Measurements from ENCODE around the gene SYS1. TPM values are rescaled to one million over a fixed set of nuclear protein-coding genes. Genes with fewer than 3 reads are reported as not detected.

Gene SYS1
- total RNA-seq, 1 donor: 31.8 TPM

DNA sequence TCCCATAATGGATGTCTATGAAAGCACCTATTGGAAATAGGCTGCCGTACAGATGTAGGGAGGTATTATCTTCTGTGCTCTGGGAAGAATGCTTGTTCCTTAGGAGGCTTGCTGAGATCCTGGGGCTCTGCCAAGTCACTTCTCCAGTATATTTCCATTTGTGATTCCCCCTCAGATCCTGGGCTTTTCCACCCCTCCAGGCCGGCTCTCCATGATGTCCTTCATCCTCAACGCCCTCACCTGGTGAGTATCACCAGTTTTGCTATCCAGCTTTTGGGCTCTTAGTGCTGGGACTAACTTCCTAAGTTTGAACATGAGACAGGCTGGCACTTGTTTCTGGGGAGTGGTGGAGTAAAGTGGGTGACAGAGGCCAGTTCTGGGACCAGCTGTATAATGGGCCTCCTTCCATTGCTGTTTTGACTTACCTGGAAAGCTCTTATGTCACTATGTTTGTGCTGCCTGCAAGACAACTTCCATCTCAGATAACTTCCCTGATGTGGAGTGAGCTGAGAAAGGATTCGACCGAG is 2.6 kb downstream of the SYS1 start:
- TF ChIP-seq, protein P1, sequence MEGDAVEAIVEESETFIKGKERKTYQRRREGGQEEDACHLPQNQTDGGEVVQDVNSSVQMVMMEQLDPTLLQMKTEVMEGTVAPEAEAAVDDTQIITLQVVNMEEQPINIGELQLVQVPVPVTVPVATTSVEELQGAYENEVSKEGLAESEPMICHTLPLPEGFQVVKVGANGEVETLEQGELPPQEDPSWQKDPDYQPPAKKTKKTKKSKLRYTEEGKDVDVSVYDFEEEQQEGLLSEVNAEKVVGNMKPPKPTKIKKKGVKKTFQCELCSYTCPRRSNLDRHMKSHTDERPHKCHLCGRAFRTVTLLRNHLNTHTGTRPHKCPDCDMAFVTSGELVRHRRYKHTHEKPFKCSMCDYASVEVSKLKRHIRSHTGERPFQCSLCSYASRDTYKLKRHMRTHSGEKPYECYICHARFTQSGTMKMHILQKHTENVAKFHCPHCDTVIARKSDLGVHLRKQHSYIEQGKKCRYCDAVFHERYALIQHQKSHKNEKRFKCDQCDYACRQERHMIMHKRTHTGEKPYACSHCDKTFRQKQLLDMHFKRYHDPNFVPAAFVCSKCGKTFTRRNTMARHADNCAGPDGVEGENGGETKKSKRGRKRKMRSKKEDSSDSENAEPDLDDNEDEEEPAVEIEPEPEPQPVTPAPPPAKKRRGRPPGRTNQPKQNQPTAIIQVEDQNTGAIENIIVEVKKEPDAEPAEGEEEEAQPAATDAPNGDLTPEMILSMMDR (IDR thresholded peaks at IDR 0.05; ENCODE audit: extremely low read depth, low read depth, low read length): no peak
- H3K9me3 ChIP-seq (ENCODE audit: low read depth, low read length): no peaks in the 10 kb centered on the region
- no peak overlapping the region for H2AFZ ChIP-seq (ENCODE audit: low read length)
- peaks cover 23% of the 10 kb centered on the region for H3K36me3 ChIP-seq (ENCODE audit: insufficient read depth, low read length)
- H3K4me1 ChIP-seq (ENCODE audit: insufficient read depth, low read length): peaks cover 17% of the 10 kb centered on the region
- no peak for DNase-seq (ENCODE audit: insufficient read length, low spot score, missing footprints)
- peaks cover 5% of the 10 kb centered on the region for H4K20me1 ChIP-seq (ENCODE audit: insufficient read depth, low read length)
- no peak overlapping the region for H3K27ac ChIP-seq (ENCODE audit: low read depth, low read length)
- no peak overlapping the region for H3K4me3 ChIP-seq (ENCODE audit: insufficient read depth, low read length)
- no peaks in the 10 kb centered on the region for H3K27me3 ChIP-seq (ENCODE audit: insufficient read depth, low read length)
- peaks cover 25% of the 10 kb centered on the region for H3K79me2 ChIP-seq (ENCODE audit: insufficient read depth, low read length)
- no peak overlapping the region for H3K4me2 ChIP-seq (ENCODE audit: insufficient read depth, low read length)

- Histone ChIP-seq H3K27me3 (ENCODE audit: insufficient read depth, low read length) (no peaks in the 10 kb centered on the region), H4K20me1 (ENCODE audit: insufficient read depth, low read length) (peaks cover 5% of the 10 kb centered on the region), H3K36me3 (ENCODE audit: insufficient read depth, low read length) (peaks cover 23% of the 10 kb centered on the region), H2AFZ (ENCODE audit: low read length) (no peak overlapping the region), H3K27ac (ENCODE audit: low read depth, low read length) (no peak overlapping the region), H3K4me1 (ENCODE audit: insufficient read depth, low read length) (peaks cover 10% of the 10 kb centered on the region), H3K4me2 (ENCODE audit: insufficient read depth, low read length) (no peak overlapping the region), H3K9me3 (ENCODE audit: low read depth, low read length) (no peaks in the 10 kb centered on the region), H3K79me2 (ENCODE audit: insufficient read depth, low read length) (peaks cover 25% of the 10 kb centered on the region), H3K4me3 (ENCODE audit: insufficient read depth, low read length) (no peak overlapping the region)
- TF ChIP-seq, protein P1 (IDR thresholded peaks at IDR 0.05; ENCODE audit: extremely low read depth, low read depth, low read length): no peak
- DNase-seq (ENCODE audit: insufficient read length, low spot score, missing footprints): no peak
These were observed 3.2 kb downstream of the SYS1 start for GRCh38 chr20:45366192-45366591.

DNA sequence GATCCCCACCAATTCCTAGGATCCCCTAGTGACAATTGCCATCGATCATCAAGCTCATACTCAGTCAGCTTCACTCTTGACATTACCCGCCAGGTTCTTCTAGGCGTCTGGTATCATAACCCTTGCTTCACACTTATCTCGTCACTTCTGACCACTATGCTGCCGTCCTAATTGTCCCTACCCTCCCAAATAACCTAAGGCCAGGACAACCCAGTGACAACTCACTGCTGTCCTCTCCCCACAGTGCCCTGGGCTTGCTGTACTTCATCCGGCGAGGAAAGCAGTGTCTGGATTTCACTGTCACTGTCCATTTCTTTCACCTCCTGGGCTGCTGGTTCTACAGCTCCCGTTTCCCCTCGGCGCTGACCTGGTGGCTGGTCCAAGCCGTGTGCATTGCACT is 3.7 kb downstream of the SYS1 start:
- no peaks in the 10 kb centered on the region for H3K27me3 ChIP-seq (ENCODE audit: insufficient read depth, low read length)
- H2AFZ ChIP-seq (ENCODE audit: low read length): no peak overlapping the region
- peak; percentile 38 for DNase-seq (ENCODE audit: insufficient read length, low spot score, missing footprints)
- TF ChIP-seq, protein P1 (IDR thresholded peaks at IDR 0.05; ENCODE audit: extremely low read depth, low read depth, low read length): no peak
- peaks cover 5% of the 10 kb centered on the region for H4K20me1 ChIP-seq (ENCODE audit: insufficient read depth, low read length)
- peaks cover 25% of the 10 kb centered on the region for H3K79me2 ChIP-seq (ENCODE audit: insufficient read depth, low read length)
- H3K4me3 ChIP-seq (ENCODE audit: insufficient read depth, low read length): no peak overlapping the region
- peaks cover 23% of the 10 kb centered on the region for H3K36me3 ChIP-seq (ENCODE audit: insufficient read depth, low read length)
- peaks cover 10% of the 10 kb centered on the region for H3K4me1 ChIP-seq (ENCODE audit: insufficient read depth, low read length)
- no peak overlapping the region for H3K4me2 ChIP-seq (ENCODE audit: insufficient read depth, low read length)
- no peak overlapping the region for H3K27ac ChIP-seq (ENCODE audit: low read depth, low read length)
- H3K9me3 ChIP-seq (ENCODE audit: low read depth, low read length): no peaks in the 10 kb centered on the region

- Histone ChIP-seq H3K36me3 (ENCODE audit: insufficient read depth, low read length) (peaks cover 23% of the 10 kb centered on the region), H2AFZ (ENCODE audit: low read length) (no peak overlapping the region), H3K27me3 (ENCODE audit: insufficient read depth, low read length) (no peaks in the 10 kb centered on the region), H3K4me3 (ENCODE audit: insufficient read depth, low read length) (no peak overlapping the region), H3K79me2 (ENCODE audit: insufficient read depth, low read length) (peaks cover 25% of the 10 kb centered on the region), H3K27ac (ENCODE audit: low read depth, low read length) (no peak overlapping the region), H4K20me1 (ENCODE audit: insufficient read depth, low read length) (peaks cover 5% of the 10 kb centered on the region), H3K9me3 (ENCODE audit: low read depth, low read length) (no peaks in the 10 kb centered on the region), H3K4me2 (ENCODE audit: insufficient read depth, low read length) (no peak overlapping the region), H3K4me1 (ENCODE audit: insufficient read depth, low read length) (peaks cover 10% of the 10 kb centered on the region)
- no peak for DNase-seq (ENCODE audit: insufficient read length, low spot score, missing footprints)
- TF ChIP-seq, protein P1 (IDR thresholded peaks at IDR 0.05; ENCODE audit: extremely low read depth, low read depth, low read length): no peak
These were observed 4.2 kb downstream of the SYS1 start for GRCh38 chr20:45367126-45367525.

Data from osteoblast (primary cell).